GM19455 (cell line): ENCODE data around the gene EXOC3L1.

Experiments
- ATAC-seq: cut with Tn5 transposase; IDR thresholded peaks from one replicate; pipeline ENCODE4 v1.9.1; 2021; ENCODE audit not compliant: unreplicated experiment

EXOC3L1 gene

DNA sequence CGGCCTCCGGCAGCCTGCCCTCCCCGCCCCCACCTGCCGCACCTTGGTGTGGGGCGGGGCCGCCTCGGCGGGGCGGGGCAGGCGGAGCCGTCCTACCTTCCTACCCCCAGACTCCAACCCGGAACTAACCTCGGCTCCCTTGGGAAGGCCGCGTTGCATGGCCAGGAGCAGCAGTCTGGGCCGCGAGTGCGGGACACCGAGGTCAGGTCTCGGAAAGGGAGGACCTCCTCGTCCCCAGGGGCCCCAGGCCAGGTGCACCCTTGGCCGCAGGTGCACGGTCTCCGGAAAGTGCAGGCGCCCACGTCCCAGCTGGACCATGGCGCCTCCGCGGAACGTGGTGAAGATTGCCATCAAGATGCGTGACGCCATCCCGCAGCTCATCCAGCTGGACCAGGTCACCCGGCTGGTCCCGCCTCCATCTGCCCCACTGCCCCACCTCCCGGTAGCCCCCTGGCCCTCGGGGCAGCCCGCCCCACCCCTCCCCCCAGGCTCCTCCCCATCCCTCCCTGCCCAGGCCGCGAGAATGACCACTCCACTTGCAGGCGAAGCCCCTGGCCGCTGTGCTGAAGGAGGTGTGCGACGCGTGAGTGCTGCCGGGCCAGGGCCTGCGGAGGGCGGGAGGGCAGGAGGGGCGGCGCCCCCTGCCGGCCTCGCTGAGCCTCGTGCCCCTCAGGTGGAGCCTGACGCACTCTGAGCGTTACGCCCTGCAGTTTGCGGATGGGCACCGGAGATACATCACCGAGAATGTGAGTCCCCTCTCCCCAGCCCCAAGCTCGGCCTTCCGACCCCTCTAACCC, 9.3 kb upstream of the EXOC3L1 start, which contains the start of gene ELMO3:
Gene ELMO3, plus strand, starts transcription at position 121 of the 797 bp plus-strand sequence. Its CDS starts 196 bp downstream, at position 317.
- ATAC-seq: no peak

DNA sequence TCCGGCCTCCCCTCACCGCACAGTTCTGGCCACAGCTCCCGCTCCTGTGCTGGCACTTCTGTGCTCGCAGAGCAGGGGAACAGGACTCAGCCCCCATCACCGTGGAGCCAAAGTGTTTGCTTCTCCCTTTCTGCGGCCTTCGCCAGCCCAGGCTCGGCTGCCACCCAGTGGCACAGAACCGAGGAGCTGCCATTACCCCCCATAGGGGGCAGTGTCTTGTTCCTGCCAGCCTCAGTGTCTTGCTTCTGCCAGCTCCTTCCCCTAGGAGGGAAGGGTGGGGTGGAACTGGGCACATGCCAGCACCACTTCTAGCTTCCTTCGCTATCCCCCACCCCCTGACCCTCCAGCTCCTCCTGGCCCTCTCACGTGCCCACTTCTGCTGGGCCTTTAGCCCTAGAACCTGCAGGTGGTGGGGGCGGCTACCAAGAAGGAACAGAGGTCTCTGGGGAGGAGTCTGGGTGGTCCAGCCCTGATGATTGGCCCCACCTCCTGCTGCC, 8.3 kb upstream of the EXOC3L1 start:
- no peak for ATAC-seq

DNA sequence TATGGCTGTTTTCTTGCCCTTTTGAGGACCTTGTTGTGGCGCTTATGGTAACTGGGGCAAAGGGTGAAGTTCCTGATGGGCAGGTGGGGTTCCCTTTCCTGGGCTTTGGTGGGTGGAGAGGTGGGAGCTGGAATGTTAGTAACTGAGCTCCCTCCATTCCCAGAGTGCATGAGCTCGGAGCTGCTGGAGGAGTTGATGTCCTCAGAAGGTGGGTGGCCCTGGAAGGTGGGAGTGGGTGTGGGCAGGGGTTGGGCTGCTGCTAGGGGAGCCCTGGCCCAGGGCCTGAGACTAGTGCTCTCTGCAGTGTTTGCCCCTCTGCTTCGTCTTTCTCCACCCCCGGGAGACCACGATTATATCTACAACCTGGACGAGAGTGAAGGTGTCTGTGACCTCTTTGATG, 7.8 kb upstream of the EXOC3L1 start:
- no peak for ATAC-seq

DNA sequence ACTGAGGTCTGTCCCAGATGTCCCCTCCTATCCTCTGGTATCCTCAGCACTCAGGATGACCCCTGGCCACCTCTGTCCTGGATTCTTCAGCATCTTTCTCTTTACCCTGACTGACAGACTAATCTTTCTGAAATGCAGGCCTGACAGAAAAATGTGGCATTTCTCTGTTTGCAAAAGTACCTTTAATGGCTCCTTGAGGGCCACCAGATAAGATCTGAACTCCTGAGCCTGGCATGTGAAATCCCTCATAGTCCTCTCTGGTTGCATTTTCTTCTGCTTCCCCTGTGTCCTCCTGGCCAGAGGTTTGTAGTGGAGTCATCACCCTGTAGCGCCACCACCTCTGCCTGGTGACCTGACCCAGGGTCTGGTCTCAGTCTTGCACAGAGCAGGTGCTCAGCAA, 6.9 kb upstream of the EXOC3L1 start:
- ATAC-seq: no peak

DNA sequence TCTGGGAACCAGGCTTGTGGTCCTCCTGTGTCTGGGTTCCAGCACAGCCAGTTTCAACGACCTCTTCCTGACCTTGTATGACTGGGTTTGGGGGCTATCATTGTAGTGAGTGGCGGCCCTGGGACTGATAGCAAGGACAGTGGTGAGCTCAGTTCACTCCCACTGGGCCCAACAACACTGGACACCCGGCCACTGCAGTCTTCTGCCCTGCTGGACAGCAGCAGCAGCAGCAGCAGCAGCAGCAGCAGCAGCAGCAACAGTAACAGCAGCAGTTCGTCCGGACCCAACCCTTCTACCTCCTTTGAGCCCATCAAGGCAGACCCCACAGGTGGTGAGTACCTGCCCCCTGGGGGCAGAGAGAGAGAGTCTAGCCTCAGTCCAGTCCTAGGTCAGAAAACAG, 5.7 kb upstream of the EXOC3L1 start:
- no peak for ATAC-seq

DNA sequence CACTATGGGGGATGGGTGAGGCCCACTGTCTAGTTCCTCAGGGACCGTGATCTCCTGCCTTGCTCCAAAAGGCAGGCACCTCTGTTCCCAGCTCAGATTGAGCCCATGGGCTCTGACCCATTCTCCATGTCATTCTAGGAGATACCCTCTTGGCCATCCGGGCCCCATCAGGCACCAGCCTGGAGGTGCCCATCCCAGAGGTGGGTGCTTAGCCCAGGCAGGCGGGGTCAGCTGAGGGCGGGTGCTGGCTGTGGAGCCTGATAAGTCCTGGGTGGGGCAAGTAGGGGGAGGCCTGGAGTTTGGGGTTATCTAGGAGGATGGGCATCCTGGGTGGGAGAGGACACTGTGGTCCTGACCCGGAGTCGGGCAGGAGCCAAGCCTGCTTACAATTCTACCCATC, 4.3 kb upstream of the EXOC3L1 start:
- ATAC-seq: no peak

DNA sequence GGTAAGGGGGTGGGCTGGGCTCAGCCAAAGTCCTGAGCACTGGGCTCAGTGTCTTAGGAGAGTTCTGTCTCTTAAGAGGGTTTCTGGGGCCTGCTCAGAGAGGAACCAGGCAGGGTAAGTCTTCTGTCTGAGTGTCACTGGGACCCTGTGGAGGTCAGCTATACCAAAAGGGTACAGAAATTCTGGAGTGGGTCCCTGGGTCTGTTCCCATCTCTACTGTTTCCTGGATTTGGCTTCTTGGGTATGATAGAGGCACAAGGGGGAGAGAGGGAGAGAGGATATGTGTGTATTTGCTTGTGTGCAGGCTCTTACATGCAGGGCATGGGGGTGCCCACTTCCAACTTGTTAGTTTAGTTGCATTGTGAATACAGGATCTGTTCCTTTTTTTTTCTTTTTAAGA, 3.6 kb upstream of the EXOC3L1 start:
- no peak for ATAC-seq

DNA sequence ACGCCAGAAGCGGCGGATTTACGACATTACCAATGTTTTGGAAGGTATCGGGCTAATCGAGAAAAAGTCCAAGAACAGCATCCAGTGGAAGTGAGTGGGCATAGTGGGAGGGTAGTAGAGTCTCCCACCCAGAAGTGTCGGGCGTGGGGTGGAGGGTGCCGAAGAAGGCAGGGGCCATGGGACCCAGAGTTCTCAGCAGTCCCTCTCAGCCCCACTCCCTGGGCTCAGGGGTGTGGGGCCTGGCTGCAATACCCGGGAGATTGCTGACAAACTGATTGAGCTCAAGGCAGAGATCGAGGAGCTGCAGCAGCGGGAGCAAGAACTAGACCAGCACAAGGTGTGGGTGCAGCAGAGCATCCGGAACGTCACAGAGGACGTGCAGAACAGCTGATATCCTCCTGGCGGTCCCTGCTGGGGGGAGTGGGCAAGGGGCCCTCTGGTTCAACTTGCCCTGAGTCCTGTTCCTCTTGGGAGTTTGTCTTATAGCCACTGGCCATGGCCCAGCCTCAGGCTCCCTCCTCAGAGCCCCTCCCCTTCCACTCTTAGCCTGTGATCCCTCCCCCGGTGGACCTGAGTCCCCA, 2.9 kb upstream of the EXOC3L1 start:
- ATAC-seq: no peak

DNA sequence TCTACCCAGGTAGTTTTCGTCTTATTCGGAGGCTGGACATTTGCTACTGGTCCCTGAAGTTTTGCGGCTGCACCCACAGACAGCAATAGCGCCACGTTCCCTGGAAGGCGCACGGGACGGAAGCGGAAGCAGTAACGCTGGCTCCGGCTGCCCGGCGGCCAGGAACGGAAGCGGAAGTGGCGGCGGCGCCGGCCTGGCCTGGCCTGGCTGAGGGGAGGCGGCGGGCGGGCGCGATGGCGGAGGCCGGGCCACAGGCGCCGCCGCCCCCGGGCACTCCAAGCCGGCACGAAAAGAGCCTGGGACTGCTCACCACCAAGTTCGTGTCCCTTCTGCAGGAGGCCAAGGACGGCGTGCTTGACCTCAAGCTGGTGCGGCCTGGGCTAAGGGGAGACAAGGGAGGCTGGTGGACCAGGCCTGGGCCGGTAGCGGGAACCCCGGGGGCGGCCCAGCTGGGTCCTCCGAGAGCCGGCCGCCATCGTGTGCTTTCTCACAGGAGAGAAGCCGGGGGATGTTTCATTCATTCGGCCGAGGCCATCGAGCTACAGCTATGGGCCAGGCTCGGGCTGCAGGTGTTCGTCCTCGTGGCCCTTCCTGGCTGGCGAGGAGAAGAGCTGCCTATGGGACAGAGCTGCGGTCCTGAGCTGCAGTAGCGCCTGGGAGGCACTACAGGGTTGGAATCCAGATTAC, 2.2 kb upstream of the EXOC3L1 start, which contains the start of gene E2F4:
Gene E2F4, plus strand, starts transcription at position 161 of the 687 bp plus-strand sequence. Its CDS starts 73 bp downstream, at position 234.
- ATAC-seq: peak; percentile 77

DNA sequence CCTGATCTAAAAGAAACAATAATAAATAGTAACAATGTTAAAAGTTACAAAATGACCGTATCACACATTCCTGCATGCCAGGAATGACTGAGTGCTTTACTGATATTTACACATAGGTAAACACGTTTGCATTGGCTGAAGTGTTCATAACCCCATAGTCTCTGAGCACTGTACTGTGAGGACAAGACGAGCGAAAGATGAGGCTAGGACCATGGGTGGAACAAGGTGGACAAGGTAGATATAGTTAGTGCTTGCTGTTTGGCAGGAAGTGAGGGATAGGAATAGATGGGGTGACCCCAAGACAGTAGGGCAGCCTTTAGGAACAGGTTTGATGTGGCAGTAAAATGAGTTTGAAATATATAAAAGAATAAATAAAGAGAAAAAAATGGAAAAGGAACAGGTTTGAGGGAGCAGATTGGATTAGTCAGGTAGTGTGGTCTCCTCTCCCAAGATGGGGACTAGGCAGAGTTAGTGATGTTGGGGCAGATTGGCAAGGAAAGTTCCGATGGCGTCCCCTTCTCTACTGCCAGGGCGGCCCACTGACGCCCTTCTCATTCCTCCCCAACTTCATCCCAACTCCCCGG, 1.6 kb upstream of the EXOC3L1 start:
- peak; percentile 9 for ATAC-seq

DNA sequence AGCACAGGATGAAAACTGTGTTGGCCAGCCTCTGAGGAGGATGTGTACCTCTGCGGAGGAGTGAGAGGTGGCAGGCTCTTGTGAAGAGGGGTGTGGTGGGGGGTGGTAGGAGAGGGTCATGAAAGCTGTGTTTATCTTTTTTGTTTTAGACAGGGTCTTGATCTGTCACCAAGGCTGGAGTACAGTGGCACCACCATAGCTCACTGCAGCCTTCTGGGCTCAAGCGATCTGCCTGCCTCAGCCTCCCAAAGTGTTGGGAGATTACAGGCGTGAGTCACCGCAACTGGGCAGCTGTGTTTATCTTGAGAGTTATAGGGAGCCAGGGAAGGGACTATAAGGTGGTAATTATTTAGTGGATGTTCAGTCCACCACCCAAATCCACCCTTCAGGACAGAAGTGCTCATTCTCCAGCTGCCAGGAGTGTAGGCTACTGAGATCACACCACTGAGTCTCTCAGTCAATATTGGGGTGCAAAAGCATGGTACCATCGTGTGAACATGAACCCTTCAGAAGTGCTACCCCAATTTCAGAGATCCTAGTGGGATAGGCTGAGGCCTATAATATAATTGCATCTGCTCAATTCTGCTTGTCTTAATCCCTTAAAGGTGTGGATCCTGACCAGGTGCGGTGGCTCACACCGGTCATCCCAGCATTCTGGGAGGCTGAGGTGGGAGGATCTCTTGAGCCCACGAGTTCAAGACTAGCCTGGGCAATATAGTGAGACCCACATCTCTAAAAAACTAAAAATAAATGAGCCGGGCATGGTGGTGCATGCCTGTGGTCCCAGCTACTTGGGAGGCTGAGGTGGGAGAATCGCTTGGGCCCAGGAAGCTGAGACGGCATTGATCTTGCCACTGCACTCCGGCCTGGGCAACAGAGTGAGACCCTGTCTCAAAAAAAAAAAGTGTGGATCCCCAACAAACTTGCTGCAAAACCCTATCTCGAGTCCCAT, 788 bp upstream of the EXOC3L1 start:
- no peak for ATAC-seq

DNA sequence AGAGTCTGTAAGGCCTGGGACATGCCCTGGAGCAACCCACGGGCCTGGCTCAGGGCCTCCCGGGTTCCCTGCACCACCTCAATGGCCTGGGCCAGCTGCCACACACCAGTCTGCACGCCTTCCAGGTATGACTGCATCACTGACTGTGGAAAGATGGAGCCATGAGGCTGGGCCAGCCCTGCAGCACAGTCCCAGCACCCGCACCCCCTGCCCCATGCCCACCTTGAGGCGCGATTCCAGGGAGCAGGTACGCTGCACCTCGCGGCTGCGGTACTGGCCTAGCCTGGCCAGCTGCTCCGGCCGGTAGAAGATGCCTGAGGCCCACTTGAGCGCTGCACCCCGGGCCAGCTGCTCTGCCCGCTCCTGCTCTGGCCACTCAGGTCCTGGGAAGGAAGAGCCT, 1.1 kb downstream of the EXOC3L1 start:
- ATAC-seq: no peak

DNA sequence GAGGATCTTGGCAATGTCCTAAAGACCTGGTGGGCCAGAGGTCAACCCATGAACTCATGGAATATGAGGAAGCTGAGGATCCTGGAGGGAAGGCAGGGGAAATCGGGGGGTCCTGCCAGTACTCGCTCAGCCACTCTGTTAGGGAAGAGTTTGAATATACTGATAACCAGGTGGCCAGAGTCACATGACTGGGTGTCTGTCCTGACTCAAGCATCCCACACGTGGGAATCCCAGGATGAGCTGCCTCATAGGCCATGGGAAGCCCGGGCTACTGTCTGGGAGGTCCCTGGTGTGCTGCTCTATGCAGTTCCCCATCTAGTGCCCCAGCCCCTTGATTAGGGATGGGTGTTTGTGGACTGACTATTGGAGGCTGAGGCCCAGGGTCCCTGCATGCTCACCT, 1.6 kb downstream of the EXOC3L1 start:
- ATAC-seq: no peak

DNA sequence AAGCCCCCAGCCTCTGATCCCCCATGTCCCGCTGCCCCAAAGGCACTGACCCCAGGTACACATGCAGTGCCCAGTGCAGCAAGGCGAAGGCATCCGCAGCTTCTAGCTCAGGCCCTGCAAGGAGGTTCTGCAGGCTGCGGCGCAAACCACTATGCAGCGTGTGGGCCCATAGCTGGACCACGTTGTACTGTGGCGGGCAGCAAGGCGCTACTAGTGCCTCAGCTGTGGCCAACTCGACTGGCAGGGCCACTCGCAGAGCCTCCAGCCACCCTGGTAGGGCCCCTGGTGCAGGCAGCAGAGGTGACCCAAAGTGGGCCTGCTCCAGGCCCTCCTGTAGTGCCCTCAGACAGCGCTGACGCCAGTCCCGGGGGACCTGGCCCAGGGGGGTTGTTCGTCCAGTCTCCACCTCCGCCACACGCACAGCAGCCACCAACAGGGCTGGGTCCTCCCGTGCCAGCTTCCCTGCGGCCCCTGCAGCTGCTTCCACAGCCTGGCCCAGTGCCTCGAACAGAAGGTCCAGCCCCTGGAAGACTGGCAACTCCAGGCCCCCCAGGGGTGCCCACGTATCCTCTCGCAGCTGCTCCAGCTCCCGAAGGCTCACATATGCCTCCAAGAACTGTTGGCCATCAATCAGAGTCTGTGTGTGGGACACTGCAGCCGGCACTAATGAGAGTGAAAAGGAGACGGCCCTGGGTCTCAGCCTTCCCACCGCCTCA, 2.6 kb downstream of the EXOC3L1 start:
- no peak for ATAC-seq

DNA sequence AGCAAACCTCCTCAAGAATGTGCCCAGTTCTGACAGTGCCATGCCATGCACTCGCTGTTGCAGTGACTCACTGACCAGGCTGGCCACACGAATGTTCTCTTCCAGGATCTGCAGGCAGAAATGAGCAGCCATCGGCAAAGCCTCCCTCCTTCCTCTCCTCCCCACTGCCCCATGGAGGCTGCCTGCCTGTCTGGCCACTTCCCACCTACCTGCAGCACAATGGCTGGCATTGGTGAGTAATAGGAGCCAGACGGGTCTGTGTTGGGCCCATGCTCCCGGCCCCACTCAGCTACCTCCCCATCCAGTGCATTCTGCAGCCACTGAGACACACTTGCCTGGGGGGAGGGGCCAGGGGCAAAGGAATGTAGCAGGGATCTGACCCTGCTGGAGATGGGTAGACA, 3.4 kb downstream of the EXOC3L1 start:
- no peak for ATAC-seq

DNA sequence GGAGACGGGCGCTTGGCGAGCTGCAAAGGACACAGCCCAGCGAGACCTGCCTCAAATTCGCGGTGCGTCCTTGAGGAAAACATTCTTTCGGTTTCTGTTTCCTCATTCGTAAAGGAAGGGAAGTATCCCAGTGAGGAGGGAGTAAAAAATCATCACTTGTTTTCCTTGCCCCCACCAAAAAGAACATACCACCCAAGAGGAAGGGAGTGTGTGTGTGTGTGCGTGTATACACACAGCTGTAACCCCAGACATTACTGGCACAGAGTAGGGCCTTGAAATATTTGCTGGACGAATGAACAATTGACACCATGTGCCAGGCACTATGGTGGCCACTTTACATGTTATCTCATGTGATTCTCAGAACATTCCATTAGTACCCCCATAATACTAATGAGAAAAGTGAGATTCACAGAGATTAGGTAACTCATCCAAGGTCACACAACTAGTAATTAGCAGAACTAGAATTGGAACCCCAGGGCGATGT, 4.2 kb downstream of the EXOC3L1 start:
- ATAC-seq: no peak

DNA sequence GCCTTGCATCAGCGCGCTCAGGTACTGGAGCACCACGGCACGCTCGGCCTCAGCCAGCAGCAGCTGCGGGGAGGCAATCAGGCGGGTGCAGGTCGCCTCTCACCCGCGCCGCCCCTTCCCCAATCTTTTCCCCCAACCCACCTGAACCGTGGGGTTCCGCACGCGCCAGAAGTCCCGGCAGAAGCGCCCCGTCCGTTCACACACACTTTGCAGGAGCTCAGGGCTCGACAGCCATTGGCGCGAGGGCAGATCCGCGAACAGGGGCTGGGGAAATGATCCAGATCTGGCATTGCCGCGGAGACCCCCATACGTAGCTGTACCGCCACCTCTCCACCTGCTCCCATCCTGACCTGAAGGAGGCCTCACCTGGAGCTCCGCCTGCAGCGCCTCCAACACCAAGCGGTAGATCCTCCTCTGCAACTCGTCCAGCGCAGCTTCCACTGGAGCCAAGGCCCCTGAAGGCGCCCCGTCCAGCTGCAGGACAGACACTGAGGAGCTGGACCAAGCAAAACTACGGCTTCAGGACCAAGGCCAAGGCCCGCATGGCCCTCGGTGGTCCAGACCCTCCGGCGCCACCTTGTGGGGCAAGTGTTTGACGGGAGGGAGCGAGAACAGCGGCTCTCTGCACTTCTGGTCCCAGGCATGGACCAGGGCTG, 4.8 kb downstream of the EXOC3L1 start:
- ATAC-seq: no peak

DNA sequence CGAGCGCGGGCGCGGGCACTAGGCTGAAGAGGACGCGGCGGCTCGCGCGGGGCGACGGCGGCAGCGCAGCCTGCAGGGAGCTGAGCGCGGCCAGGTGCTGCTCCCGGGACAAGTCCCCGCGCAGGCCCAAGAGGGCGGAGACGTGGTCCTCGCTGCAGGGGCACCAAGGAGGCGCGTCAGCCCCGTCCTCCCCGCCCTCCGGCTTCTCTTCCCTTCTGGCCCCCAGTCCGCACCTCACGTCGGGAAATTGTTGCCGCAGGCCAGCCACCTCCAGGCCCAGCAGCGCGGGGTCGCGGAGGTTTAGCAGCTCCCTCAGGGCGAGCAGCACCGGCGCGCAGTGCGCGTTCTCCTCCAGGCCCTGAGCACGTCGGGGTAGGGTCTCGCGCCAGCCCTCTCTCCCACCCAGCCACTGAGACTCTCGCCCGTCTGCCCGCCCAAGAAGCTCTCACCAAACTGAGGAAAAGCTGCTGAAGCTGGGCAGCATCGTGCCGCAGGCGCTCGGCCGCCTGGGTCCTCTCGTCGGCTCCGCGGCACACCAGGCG, 5.4 kb downstream of the EXOC3L1 start:
- no peak for ATAC-seq
